GM12878 (cell line): Measurements from ENCODE around the gene RPRD2. TPM values are rescaled to one million over a fixed set of nuclear protein-coding genes. Genes with fewer than 3 reads are reported as not detected.

Experiments used
- ATAC-seq: fragments of 200-7000 bp; cut with Tn5 transposase; 3 replicates; pipeline ENCODE4 v1.9.1; 2020; ENCODE audit warnings: mild to moderate bottlenecking, moderate library complexity
- BruUV-seq: library from RNA; stranded (reverse); fragments of 400-500 nt; replicated peaks from 2 replicates; lab custom pipeline; 2021; lab: Mats Ljungman, UMichigan
- CTCF ChIA-PET: fragments of 300-600 bp; sonication (Branson Sonifier 250); formaldehyde crosslinking; extraction: SDS; loops from one replicate; lab custom pipeline; 2021; ENCODE audit warnings: inconsistent platforms; lab: Yijun Ruan, JAX
- POLR2A ChIA-PET: fragments of 350-600 bp; formaldehyde crosslinking; extraction: SDS; loops from one replicate; lab custom pipeline; 2021; ENCODE audit warnings: inconsistent platforms; lab: Charles Lee
- RAD21 ChIA-PET: fragments of 300-600 bp; sonication (Branson Sonifier 250); formaldehyde crosslinking; loops from one replicate; lab custom pipeline; 2023; ENCODE audit warnings: antibody characterized with exemption; ENCODE audit not compliant: unreplicated experiment; lab: Charles Lee
- SMC1A ChIA-PET: fragments of 300-600 bp; sonication (Branson Sonifier 250); formaldehyde crosslinking; loops from one replicate; lab custom pipeline; 2023; ENCODE audit not compliant: unreplicated experiment, uncharacterized antibody; lab: Charles Lee
- DNase-seq: peaks from one replicate; pipeline ENCODE4 v3.0.0-alpha.2; 2011; ENCODE audit warnings: low read depth, low spot score
- FAIRE-seq: peaks from 3 replicates; lab custom pipeline; 2011; peaks lifted over from hg19 to GRCh38; lab: Jason Lieb, UNC
- H2AFZ ChIP-seq: 2 replicates; pipeline ENCODE4 v1.6.0; 2011; ENCODE audit warnings: low read depth, low read length, control low read depth; ENCODE audit not compliant: control insufficient read depth
- H3K27ac ChIP-seq: 2 replicates; pipeline ENCODE4 v1.5.1; 2011; ENCODE audit warnings: control low read depth; ENCODE audit not compliant: control insufficient read depth, insufficient read depth
- H3K27me3 ChIP-seq, 2 experiments: replicated peaks in 1 of 2; 2 replicates each; pipeline versions ENCODE4 v1.6.0 to v1.6.1; 2011; ENCODE audit warnings: low read length in 1 of 2; ENCODE audit not compliant: control insufficient read depth in 2 of 2, insufficient read depth in 2 of 2
- H3K36me3 ChIP-seq, 2 experiments: 2 replicates each; pipeline ENCODE4 v1.5.1; 2011; ENCODE audit warnings: low read length in 1 of 2; ENCODE audit not compliant: control insufficient read depth in 2 of 2, insufficient read depth in 2 of 2
- H3K4me1 ChIP-seq: 2 replicates; pipeline ENCODE4 v1.6.1; 2011; ENCODE audit warnings: mild to moderate bottlenecking, low read length, moderate library complexity, mixed read lengths; ENCODE audit not compliant: control insufficient read depth, insufficient read depth
- H3K4me2 ChIP-seq: 2 replicates; pipeline ENCODE4 v1.6.0; 2011; ENCODE audit warnings: control low read depth; ENCODE audit not compliant: control insufficient read depth, insufficient read depth
- H3K4me3 ChIP-seq: fragments of 200-600 bp; sonication (generic); 2 replicates; pipeline ENCODE4 v1.5.1; 2016
- H3K79me2 ChIP-seq: 2 replicates; pipeline ENCODE4 v1.6.0; 2011; ENCODE audit warnings: low read length; ENCODE audit not compliant: control insufficient read depth, insufficient read depth
- H3K9ac ChIP-seq: 2 replicates; pipeline ENCODE4 v1.8.0; 2011; ENCODE audit warnings: low read length, control low read depth, mixed read lengths; ENCODE audit not compliant: control insufficient read depth, insufficient read depth
- H3K9me3 ChIP-seq: replicated peaks from 3 replicates; pipeline ENCODE4 v1.5.1; 2011; ENCODE audit warnings: mild to moderate bottlenecking, low read length; ENCODE audit not compliant: control insufficient read depth, insufficient read depth
- H4K20me1 ChIP-seq: 2 replicates; pipeline ENCODE4 v1.6.0; 2011; ENCODE audit not compliant: control insufficient read depth, insufficient read depth
- CBX3 ChIP-seq: fragments of 200-600 bp; sonication (generic); IDR thresholded peaks from 2 replicates; pipeline ENCODE4 v1.6.1; 2016; ENCODE audit warnings: low read depth, borderline replicate concordance
- EZH2 ChIP-seq: IDR thresholded peaks from 2 replicates; pipeline ENCODE4 v1.6.1; 2012; ENCODE audit warnings: low read depth, mild to moderate bottlenecking, control low read depth, inconsistent platforms, low read length, borderline replicate concordance; ENCODE audit not compliant: control insufficient read depth
- FOS ChIP-seq: IDR thresholded peaks from 3 replicates; pipeline ENCODE4 v1.6.1; 2011; ENCODE audit warnings: borderline replicate concordance; ENCODE audit not compliant: insufficient read length; ENCODE audit errors: extremely low read depth
- HDGF ChIP-seq: fragments of 450-650 bp; IDR thresholded peaks from 2 replicates; pipeline ENCODE4 v1.6.1; 2016; ENCODE audit warnings: antibody characterized with exemption
- SMAD1 ChIP-seq: fragments of 450-650 bp; IDR thresholded peaks from 2 replicates; pipeline ENCODE4 v1.6.1; 2018; ENCODE audit warnings: mild to moderate bottlenecking, low read depth; ENCODE audit not compliant: partially characterized antibody
- WGBS: methylation state at CpG from one replicate; pipeline ENCODE4 v1.1.6; 2016; ENCODE audit warnings: low lambda C conversion rate; ENCODE audit not compliant: insufficient replicate concordance, insufficient coverage; ENCODE audit errors: missing lambda C conversion rate; 5-methylcytosine and 5-hydroxymethylcytosine counted together
- in situ Hi-C: fragments of 300-500 bp; cut with MboI; formaldehyde crosslinking; loops from 9 replicates; pipeline ENCODE4 v1.14.3; 2018; ENCODE audit warnings: mixed read lengths
- intact Hi-C: fragments of 100-400 bp; cut with micrococcal nuclease; formaldehyde crosslinking; loops from one replicate; pipeline ENCODE4 v1.14.2; 2022; ENCODE audit not compliant: unreplicated experiment
- polyA plus RNA-seq, 11 experiments: library from polyadenylated mRNA; depleted of rRNA in 4 of 11; unstranded in 6 of 11; stranded (reverse) in 5 of 11; fragments of >200 nt; fragmentation: Nextera tagmentation in 4 of 11; fragmentation: Illumina TruSeq in 1 of 11; extraction: Ambion mirVana in 4 of 11; extraction: Trizol in 1 of 11; gene quantifications; 1 replicate in 1 of 11; 2 replicates in 10 of 11; pipeline versions ENCODE4 v1.2.1 to v1.2.3, GENCODE V29; 2011 to 2016; ENCODE audit warnings: inconsistent platforms in 2 of 11, missing spikeins in 2 of 11, low read depth in 1 of 11
- total RNA-seq, 4 experiments: library from RNA; depleted of rRNA in 3 of 4; stranded (reverse); fragments of >200 nt in 3 of 4; fragmentation: Illumina TruSeq in 1 of 4; extraction: Trizol in 1 of 4; gene quantifications; 2 replicates each; pipeline versions ENCODE4 v1.2.1 to v1.2.3, GENCODE V29; 2013 to 2021
- TF ChIP-seq, protein P1 (sequence below): IDR thresholded peaks from 2 replicates; pipeline ENCODE4 v1.6.1; 2012; ENCODE audit warnings: low read depth, low read length, improper control_type of control experiment
- TF ChIP-seq, protein P2 (sequence below): fragments of 450-650 bp; IDR thresholded peaks from 2 replicates; pipeline ENCODE4 v1.6.1; 2017; ENCODE audit warnings: mild to moderate bottlenecking, low read depth, inconsistent platforms; ENCODE audit not compliant: poor library complexity, severe bottlenecking
- TF ChIP-seq, protein P3 (sequence below): fragments of 450-650 bp; IDR thresholded peaks from 2 replicates; pipeline ENCODE4 v1.6.1; 2017; ENCODE audit warnings: low read depth, mild to moderate bottlenecking, moderate library complexity

Gene RPRD2
- total and polyA plus RNA-seq, 10 of the 15 experiments (the other 5 are each of a cell fraction or from before 2014, with no cell fraction given) = 1.9 to 24.8 (median 13.3) TPM

DNA sequence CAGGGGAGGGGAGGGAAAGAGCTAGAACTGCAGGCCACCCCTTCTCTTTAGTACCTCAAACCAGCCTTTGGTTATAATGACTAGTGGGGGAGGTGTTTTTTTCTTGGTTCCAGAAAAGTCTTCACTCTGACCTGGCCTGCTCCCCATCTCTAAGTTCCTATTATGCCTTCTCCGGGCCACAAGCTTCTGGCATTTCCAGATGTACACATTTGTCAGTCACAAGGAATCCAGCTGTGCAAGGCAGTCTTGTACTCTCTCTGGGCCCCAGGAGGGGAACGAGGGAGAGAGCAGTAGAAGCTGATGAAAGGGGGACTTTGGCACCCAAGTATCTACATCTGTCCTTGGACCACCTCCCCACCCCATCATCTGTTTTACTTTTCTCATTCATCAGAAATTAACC is 148.9 kb downstream of the RPRD2 start:
- Histone ChIP-seq H3K9me3 (no peaks in the 10 kb centered on the region), H4K20me1 (no peaks in the 10 kb centered on the region), H3K27ac (no peak overlapping the region), H3K4me3 (no peak overlapping the region), H3K36me3 (no peaks in the 10 kb centered on the region; a peak in 1 of 4 replicates), H3K79me2 (no peaks in the 10 kb centered on the region), H3K4me1 (peaks cover 19% of the 10 kb centered on the region), H3K9ac (no peak overlapping the region), H3K4me2 (no peak overlapping the region), H2AFZ (no peak overlapping the region), H3K27me3 (no peaks in the 10 kb centered on the region)
- no peak for DNase-seq
- ChIA-PET SMC1A (no interaction called here), POLR2A (no interaction called here), RAD21 (no interaction called here), CTCF (interaction anchor here (1.1 kb wide), 1 partner anchor 47 kb away, joined by 4 read pairs; no protein-coding TSS in a partner anchor)
- in situ Hi-C loops = no loop called here
- 90% methylated on average over 2 of the region's 2 CpGs for WGBS
- intact Hi-C loops = no loop called here
- no TSS peak for BruUV-seq
- no peak for ATAC-seq
- no peak for FAIRE-seq
- no peak for TF ChIP-seq EZH2
- TF ChIP-seq HDGF = no peak

- intact Hi-C loops (no loop called here), in situ Hi-C loops (no loop called here)
- no peak for FAIRE-seq
- H3K79me2 ChIP-seq = no peaks in the 10 kb centered on the region
- H3K9ac ChIP-seq = no peak overlapping the region
- ChIA-PET SMC1A (no interaction called here), CTCF (interaction anchor here (1.1 to 1.9 kb wide), 2 partner anchors 18 to 46 kb away, joined by 4 to 7 read pairs; no protein-coding TSS in a partner anchor), POLR2A (interaction anchor here (0.5 to 0.9 kb wide), 4 partner anchors 24 to 248 kb away, joined by 3 to 5 read pairs (median 3); no protein-coding TSS in a partner anchor), RAD21 (no interaction called here)
- no peak for ATAC-seq
- H2AFZ ChIP-seq = no peak overlapping the region
- no peaks in the 10 kb centered on the region for H4K20me1 ChIP-seq
- no TSS peak for BruUV-seq
- H3K27ac ChIP-seq = no peak overlapping the region
- H3K27me3 ChIP-seq = no peaks in the 10 kb centered on the region
- no peak for DNase-seq
- H3K4me1 ChIP-seq = peaks cover 19% of the 10 kb centered on the region
- no peaks in the 10 kb centered on the region; a peak in 1 of 4 replicates for H3K36me3 ChIP-seq
- H3K4me2 ChIP-seq = no peak overlapping the region
- no peak overlapping the region for H3K4me3 ChIP-seq
- WGBS = 58% methylated on average over 7 of the region's 7 CpGs
- no peaks in the 10 kb centered on the region for H3K9me3 ChIP-seq
- TF ChIP-seq, protein P1, sequence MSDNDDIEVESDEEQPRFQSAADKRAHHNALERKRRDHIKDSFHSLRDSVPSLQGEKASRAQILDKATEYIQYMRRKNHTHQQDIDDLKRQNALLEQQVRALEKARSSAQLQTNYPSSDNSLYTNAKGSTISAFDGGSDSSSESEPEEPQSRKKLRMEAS = no peak
- TF ChIP-seq, protein P2, sequence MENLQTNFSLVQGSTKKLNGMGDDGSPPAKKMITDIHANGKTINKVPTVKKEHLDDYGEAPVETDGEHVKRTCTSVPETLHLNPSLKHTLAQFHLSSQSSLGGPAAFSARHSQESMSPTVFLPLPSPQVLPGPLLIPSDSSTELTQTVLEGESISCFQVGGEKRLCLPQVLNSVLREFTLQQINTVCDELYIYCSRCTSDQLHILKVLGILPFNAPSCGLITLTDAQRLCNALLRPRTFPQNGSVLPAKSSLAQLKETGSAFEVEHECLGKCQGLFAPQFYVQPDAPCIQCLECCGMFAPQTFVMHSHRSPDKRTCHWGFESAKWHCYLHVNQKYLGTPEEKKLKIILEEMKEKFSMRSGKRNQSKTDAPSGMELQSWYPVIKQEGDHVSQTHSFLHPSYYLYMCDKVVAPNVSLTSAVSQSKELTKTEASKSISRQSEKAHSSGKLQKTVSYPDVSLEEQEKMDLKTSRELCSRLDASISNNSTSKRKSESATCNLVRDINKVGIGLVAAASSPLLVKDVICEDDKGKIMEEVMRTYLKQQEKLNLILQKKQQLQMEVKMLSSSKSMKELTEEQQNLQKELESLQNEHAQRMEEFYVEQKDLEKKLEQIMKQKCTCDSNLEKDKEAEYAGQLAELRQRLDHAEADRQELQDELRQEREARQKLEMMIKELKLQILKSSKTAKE = no peak
- TF ChIP-seq FOS (no peak), SMAD1 (no peak), CBX3 (no peak)
- TF ChIP-seq, protein P3, sequence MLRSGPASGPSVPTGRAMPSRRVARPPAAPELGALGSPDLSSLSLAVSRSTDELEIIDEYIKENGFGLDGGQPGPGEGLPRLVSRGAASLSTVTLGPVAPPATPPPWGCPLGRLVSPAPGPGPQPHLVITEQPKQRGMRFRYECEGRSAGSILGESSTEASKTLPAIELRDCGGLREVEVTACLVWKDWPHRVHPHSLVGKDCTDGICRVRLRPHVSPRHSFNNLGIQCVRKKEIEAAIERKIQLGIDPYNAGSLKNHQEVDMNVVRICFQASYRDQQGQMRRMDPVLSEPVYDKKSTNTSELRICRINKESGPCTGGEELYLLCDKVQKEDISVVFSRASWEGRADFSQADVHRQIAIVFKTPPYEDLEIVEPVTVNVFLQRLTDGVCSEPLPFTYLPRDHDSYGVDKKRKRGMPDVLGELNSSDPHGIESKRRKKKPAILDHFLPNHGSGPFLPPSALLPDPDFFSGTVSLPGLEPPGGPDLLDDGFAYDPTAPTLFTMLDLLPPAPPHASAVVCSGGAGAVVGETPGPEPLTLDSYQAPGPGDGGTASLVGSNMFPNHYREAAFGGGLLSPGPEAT = no peak
Observed at GRCh38 chr1:150513351-150513791, 149.4 kb downstream of the RPRD2 start.
